HK-2 (cell line): ENCODE results near the gene UBE2G2.

Experiments
- DNase-seq: peaks from one replicate; pipeline ENCODE4 v3.0.0-alpha.2; 2018; ENCODE audit not compliant: unreplicated experiment

UBE2G2 gene

DNA sequence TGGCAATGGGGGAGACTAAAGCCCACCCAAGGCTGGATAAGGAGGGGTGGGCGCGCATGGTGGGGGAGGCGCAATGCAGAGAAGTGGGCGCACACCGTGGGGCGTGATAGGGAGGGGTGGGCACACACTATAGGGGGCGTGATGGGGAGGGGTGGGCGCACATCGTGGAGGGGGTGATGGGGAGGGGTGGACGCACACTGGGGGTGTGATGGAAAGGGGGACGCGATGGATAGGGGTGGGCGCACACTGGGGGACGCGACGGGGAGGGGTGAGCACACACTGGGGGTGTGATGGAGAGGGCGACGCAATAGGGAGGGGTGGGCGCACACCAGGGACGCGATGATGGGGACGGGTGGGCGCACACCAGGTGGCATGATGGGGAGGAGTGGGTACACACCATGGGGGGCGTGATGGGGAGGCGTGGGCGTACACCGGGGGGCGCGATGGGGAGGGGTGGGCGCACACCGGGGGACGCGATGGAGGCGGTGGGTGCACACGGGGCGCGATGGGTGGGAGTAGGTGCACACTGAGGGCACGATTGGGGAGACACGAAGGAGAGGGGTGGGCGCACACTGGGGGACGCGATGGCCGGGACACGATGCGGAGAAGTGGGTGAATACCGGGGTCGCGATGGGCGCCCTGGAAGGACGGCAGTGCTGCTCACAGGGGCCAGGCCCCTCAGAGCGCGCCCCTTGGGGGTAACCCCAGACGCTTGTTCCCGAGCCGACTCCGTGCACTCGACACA is 15.3 kb upstream of the UBE2G2 start:
- DNase-seq, result no peak

GRCh38 chr21:44815852-44816628 is 14.4 kb upstream of the UBE2G2 start:
- no peak for DNase-seq

DNA sequence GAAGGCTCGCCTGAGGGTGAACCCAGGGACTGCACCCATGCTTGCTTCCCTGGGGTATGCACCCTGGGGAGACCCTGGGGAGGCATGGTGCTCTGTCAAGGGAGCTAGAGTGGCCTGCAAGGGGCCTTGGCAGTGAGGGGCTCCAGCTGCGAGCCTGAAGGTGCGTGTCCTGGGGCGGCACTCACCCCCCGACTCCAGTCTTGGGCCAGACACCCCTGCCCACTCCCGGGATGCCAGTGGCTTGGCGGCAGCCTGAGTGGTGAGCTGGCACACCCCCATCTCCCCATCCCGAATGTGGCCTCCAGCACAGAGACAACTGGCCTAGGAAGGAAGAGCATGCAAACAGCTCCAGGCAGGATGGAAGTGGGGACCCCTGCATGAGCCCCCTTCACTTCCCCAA is 13.6 kb upstream of the UBE2G2 start:
- DNase-seq, result no peak

- no peak for DNase-seq
Observed at GRCh38 chr21:44814498-44815023, 12.9 kb upstream of the UBE2G2 start.

GRCh38 chr21:44813727-44814126 is 12.1 kb upstream of the UBE2G2 start:
- DNase-seq, result no peak

DNA sequence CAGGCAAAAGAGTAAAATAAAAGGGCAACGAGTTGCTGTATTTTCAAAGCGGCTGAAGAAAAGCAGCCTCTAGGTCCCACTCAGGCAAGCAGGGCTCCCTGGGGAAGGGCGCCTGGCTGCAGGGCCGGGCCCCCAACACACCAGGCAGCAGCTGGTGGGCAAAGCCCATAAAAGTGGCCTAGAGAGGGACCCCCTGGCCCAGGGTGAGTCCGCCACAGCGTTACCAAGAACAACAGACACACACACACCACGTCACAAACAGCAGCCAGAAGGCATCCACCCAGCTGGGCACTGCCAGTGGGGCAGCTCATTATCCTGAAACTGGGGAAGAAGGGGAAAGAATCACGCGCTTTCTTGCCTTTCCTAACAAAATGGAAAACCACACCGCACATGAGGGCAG is 11.5 kb upstream of the UBE2G2 start:
- no peak for DNase-seq

- DNase-seq, result no peak
Observed at GRCh38 chr21:44812640-44813039, 11.0 kb upstream of the UBE2G2 start.

GRCh38 chr21:44810779-44811178 is 9.2 kb upstream of the UBE2G2 start:
- DNase-seq, result no peak

- DNase-seq, result no peak
Observed at GRCh38 chr21:44805859-44806258, 4.2 kb upstream of the UBE2G2 start.

GRCh38 chr21:44805226-44805625 is 3.6 kb upstream of the UBE2G2 start:
- no peak for DNase-seq

- DNase-seq, result no peak
Observed at GRCh38 chr21:44804762-44805161, 3.1 kb upstream of the UBE2G2 start.

DNA sequence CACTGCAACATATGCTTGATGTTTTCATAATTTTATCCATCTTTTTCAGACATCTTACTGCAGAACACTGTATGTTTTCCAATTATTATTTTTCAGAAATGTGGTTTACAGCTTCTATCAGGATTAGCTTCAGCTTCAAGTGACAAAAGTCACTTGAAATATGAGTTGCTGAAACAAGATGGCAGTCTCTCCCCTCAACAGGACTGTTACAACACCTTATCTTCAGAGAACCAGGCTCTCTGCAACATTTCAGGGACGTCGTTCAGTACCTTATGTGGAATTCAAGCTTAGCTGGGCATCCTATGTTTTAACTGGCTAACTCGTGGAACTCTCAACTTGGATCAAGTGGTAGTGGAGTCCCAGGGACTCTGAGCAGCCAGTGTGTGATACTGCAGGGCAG is 2.0 kb upstream of the UBE2G2 start:
- no peak for DNase-seq

- DNase-seq, result no peak
Observed at GRCh38 chr21:44802396-44803153, 955 bp upstream of the UBE2G2 start.

DNA sequence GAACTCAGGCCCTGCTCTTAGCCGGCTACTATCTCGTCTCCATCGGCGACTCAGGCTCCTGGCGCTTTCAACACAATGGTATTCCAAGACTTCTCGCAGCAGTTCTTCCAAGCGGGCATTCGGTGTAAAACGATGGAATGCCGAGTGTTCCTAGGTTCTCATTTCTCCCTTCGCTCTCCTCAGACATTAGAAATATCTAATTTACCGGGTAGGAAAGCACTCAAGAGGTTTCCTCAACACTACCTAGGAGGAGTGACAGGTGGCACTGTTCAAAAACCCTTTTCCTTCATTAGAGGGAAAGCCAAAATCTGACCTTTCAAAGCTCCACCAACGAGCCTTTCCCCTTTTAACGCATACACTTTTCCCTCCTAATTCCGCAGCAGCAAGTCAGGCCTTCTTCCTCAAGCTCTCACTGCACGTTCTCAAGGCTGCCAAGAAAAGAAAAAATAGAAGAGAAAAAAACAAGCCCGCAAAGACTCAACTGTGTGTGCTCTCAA is 601 bp downstream of the UBE2G2 start:
- no peak for DNase-seq

DNA sequence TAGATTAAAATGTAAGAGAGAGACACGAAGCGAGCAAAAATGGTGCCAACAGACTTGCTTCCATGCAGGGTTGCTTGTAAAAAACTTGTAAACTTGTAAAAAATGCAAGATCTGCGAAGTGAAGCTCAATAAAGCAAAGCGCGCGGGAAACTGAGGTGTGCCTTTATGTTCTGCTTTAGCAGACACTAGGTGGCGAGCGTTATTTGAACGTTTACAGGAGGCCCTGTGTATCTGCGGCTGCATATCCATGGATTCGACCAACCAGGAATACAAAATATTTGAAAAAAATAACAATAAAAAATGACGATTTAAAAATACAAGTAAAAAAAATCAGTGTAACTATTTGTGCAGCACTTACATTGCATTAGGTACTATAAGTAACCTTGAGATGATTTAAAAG is 1.5 kb downstream of the UBE2G2 start:
- DNase-seq, result no peak

GRCh38 chr21:44799646-44800045 is 2.0 kb downstream of the UBE2G2 start:
- no peak for DNase-seq

- DNase-seq, result no peak
Observed at GRCh38 chr21:44797775-44798174, 3.8 kb downstream of the UBE2G2 start.

DNA sequence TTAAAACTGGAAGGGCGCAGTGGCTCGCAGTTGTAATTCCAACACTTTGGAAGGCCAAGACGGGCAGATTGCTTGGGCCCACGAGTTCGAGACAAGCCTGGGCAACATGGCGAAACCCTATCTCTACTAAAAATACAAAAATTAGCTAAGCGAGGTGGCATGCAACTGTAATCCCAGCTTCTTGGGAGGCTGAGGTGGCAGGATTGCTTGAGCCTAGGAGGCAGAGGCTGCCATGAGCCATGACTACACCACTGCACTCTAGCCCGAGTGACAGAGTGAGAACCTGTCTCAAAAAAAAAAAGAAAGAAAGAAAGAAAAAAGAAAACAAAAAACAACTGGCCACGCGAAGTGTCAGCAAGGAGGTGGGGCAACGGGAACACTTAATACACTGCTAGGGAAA is 6.3 kb downstream of the UBE2G2 start:
- no peak for DNase-seq

GRCh38 chr21:44793592-44794374 is 7.8 kb downstream of the UBE2G2 start:
- no peak for DNase-seq

DNA sequence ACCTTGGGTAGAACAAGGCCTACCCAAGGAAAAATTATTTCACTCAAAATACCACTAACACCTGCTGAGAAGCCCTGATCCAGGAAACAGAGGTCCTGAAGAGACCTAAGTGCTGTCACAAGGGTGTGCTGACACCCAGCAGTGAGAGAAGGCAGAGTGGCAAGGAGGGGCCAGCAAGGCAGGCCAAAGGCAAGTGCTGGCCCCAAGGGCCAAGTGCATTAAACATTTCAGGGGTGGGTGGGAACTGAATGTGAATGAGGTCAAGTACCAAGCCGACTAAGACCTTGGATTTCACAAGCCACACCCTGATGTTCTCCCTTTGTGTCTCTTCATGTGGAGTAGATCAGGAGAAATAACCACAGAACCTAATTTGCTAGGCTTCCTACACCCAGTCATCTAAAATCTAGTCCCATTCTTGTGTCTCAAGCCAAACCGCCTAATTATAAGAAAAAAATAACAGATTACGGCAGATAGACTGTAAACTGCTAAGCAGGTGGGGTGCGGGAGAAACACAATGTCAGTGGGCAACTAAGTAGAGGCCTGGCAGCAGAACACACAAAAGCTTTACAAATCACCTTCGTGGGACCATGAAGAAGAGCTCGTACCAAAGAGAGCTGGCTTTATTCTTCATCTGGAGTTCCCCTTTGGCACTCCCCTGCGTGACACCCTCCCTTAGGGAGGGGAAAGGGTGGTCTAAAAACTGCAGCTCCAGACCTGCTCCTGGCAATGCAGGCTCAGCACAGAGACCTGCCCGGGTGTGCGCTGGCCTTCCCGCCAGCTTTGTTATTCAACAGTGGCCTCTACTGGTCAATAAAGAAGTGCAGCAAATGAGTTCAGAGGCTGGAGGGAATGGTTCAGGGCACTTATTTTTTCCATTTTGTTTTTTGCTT is 8.7 kb downstream of the UBE2G2 start:
- DNase-seq, result no peak
